Peyer's patch (tissue), 4 donors: ENCODE data around the gene FGF22. TPM values are rescaled to one million over a fixed set of nuclear protein-coding genes. Genes with fewer than 3 reads are reported as not detected.

Experiments
- DNase-seq, 3 donors: peaks; one replicate each; pipeline ENCODE4 v3.0.0-alpha.2; 2017 to 2019
- H3K27ac ChIP-seq, 4 donors: fragments of 200-600 bp; sonication (generic); one replicate each; pipeline ENCODE4 v1.5.1; 2016 to 2019
- H3K27me3 ChIP-seq, 2 donors: fragments of 200-600 bp; sonication (generic); one replicate each; pipeline ENCODE4 v1.5.1; 2019
- H3K36me3 ChIP-seq, 3 donors: fragments of 200-600 bp; sonication (generic); one replicate each; pipeline ENCODE4 v1.5.1; 2016 to 2019
- H3K4me1 ChIP-seq, 4 donors: fragments of 200-600 bp; sonication (generic); one replicate each; pipeline ENCODE4 v1.5.1; 2016 to 2019
- H3K4me3 ChIP-seq, 4 donors: fragments of 200-600 bp; sonication (generic); 1 replicate in 3 of 4; 2 replicates in 1 of 4; pipeline ENCODE4 v1.5.1; 2016 to 2019; ENCODE audit warnings: mild to moderate bottlenecking in 1 of 4
- H3K9me3 ChIP-seq, 4 donors: fragments of 200-600 bp; sonication (generic); one replicate each; pipeline ENCODE4 v1.5.1; 2016 to 2019; ENCODE audit warnings: mild to moderate bottlenecking in 1 of 4
- CTCF ChIP-seq, 6 experiments: fragments of 450-650 bp in 4 of 6; fragments of 200-600 bp in 2 of 6; sonication (generic) in 1 of 6; IDR thresholded peaks; one replicate each; pipeline ENCODE4 v1.5.1; 2017 to 2019; ENCODE audit warnings: antibody characterized with exemption in 6 of 6, mild to moderate bottlenecking in 3 of 6, moderate library complexity in 1 of 6
- POLR2A ChIP-seq, 2 donors: fragments of 450-650 bp; IDR thresholded peaks; one replicate each; pipeline ENCODE4 v1.5.1; 2017; ENCODE audit warnings: antibody characterized with exemption in 2 of 2, mild to moderate bottlenecking in 2 of 2, moderate library complexity in 2 of 2
- total RNA-seq, 4 donors: library from RNA; depleted of rRNA; stranded (reverse); fragments of >200 nt; gene quantifications; one replicate each; pipeline ENCODE4 v1.1.0, GENCODE V29; 2016

FGF22 gene
- total RNA-seq, 4 donors from 2014 or later: not detected

- peaks cover 0 to 12% (median 1%) of the 10 kb centered on the region in 4 donors for H3K4me1 ChIP-seq
- DNase-seq: no peak
- H3K9me3 ChIP-seq: no peaks in the 10 kb centered on the region
- peaks cover 0 to 43% (median 0%) of the 10 kb centered on the region in 3 donors for H3K36me3 ChIP-seq
- no peak overlapping the region for H3K27ac ChIP-seq
- no peaks in the 10 kb centered on the region for H3K27me3 ChIP-seq
- H3K4me3 ChIP-seq: peak overlapping the region in 1 of 4 donors; percentile 29
- TF ChIP-seq POLR2A (IDR thresholded peaks at IDR 0.05) (no peak), CTCF (IDR thresholded peaks at IDR 0.05) (no peak)
Observed at GRCh38 chr19:616062-616700, 23.5 kb upstream of the FGF22 start.

- no peak for DNase-seq
Observed at GRCh38 chr19:616747-617526, 22.7 kb upstream of the FGF22 start.

GRCh38 chr19:617551-618246 lies 22.0 kb upstream of the FGF22 start:
- Histone ChIP-seq H3K9me3 (no peaks in the 10 kb centered on the region), H3K27ac (no peak overlapping the region), H3K27me3 (no peaks in the 10 kb centered on the region), H3K4me1 (peaks cover 0 to 7% (median 0%) of the 10 kb centered on the region in 4 donors), H3K36me3 (peaks cover 0 to 58% (median 0%) of the 10 kb centered on the region in 3 donors), H3K4me3 (no peak overlapping the region)
- TF ChIP-seq POLR2A (IDR thresholded peaks at IDR 0.05): no peak
- no peak for TF ChIP-seq CTCF (IDR thresholded peaks at IDR 0.05)
- DNase-seq: no peak

More at GRCh38 chr19:616747-617526, 22.7 kb upstream of the FGF22 start:
- Histone ChIP-seq H3K27me3 (no peaks in the 10 kb centered on the region), H3K4me3 (no peak overlapping the region), H3K9me3 (no peaks in the 10 kb centered on the region), H3K36me3 (peaks cover 0 to 50% (median 0%) of the 10 kb centered on the region in 3 donors), H3K4me1 (peaks cover 0 to 7% (median 0%) of the 10 kb centered on the region in 4 donors), H3K27ac (no peak overlapping the region)
- no peak for TF ChIP-seq POLR2A (IDR thresholded peaks at IDR 0.05)
- TF ChIP-seq CTCF (IDR thresholded peaks at IDR 0.05): no peak

GRCh38 chr19:618247-618619 lies 21.4 kb upstream of the FGF22 start:
- Histone ChIP-seq H3K4me1 (peaks cover 0 to 7% (median 0%) of the 10 kb centered on the region in 4 donors), H3K27ac (no peak overlapping the region), H3K36me3 (peaks cover 0 to 62% (median 0%) of the 10 kb centered on the region in 3 donors), H3K9me3 (no peaks in the 10 kb centered on the region), H3K27me3 (no peaks in the 10 kb centered on the region), H3K4me3 (no peak overlapping the region)
- no peak for DNase-seq
- no peak for TF ChIP-seq POLR2A (IDR thresholded peaks at IDR 0.05)
- no peak for TF ChIP-seq CTCF (IDR thresholded peaks at IDR 0.05)

- no peaks in the 10 kb centered on the region for H3K27me3 ChIP-seq
- peaks cover 0 to 7% (median 0%) of the 10 kb centered on the region in 4 donors for H3K4me1 ChIP-seq
- no peak overlapping the region for H3K4me3 ChIP-seq
- H3K36me3 ChIP-seq: peaks cover 0 to 63% (median 0%) of the 10 kb centered on the region in 3 donors
- DNase-seq: no peak
- H3K9me3 ChIP-seq: no peaks in the 10 kb centered on the region
- H3K27ac ChIP-seq: no peak overlapping the region
- TF ChIP-seq POLR2A (IDR thresholded peaks at IDR 0.05): no peak
- no peak for TF ChIP-seq CTCF (IDR thresholded peaks at IDR 0.05)
Observed at GRCh38 chr19:618674-619285, 20.9 kb upstream of the FGF22 start.
